ENCODE data around the gene PLVAP. TPM values are rescaled to one million over a fixed set of nuclear protein-coding genes. Genes with fewer than 3 reads are reported as not detected.

Gene PLVAP
- total RNA-seq, 2 experiments from 2014 or later = 0.68 TPM; not detected in 1

DNA sequence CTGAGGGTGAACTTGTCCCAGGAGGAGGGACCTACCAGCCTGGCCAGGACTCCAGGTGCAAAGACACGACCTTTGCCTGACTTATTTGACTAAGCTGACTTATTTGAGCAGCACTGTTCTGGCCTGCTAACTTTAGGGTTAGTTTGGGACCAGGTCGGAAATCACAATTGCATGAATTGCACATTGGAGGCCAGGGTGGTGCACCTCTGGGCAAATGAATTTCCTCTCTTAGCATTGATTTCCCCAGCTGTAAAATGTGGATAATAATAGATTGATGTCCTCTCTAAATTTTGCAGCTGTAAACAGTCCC lies 29.7 kb upstream of the PLVAP start:
- peak overlapping the region; percentile 91 for H3K27ac Mint-ChIP-seq
- no peaks in the 10 kb centered on the region for H3K9me3 Mint-ChIP-seq
- ATAC-seq (ENCODE audit: low read depth) (no peak), DNase-seq (no peak)
- peak overlapping the region; percentile 89 for H3K4me3 Mint-ChIP-seq
- POLR2A ChIA-PET = interaction anchor here (0.8 to 6.3 kb wide), 6 partner anchors 11 to 115 kb away, joined by 3 to 64 read pairs (median 4); partner anchors contain the start of genes MVB12A and SLC27A1
- H3K36me3 Mint-ChIP-seq = peaks cover 17% of the 10 kb centered on the region
- H3K27me3 Mint-ChIP-seq = no peaks in the 10 kb centered on the region
- peaks cover 27% of the 10 kb centered on the region for H3K4me1 Mint-ChIP-seq

DNA sequence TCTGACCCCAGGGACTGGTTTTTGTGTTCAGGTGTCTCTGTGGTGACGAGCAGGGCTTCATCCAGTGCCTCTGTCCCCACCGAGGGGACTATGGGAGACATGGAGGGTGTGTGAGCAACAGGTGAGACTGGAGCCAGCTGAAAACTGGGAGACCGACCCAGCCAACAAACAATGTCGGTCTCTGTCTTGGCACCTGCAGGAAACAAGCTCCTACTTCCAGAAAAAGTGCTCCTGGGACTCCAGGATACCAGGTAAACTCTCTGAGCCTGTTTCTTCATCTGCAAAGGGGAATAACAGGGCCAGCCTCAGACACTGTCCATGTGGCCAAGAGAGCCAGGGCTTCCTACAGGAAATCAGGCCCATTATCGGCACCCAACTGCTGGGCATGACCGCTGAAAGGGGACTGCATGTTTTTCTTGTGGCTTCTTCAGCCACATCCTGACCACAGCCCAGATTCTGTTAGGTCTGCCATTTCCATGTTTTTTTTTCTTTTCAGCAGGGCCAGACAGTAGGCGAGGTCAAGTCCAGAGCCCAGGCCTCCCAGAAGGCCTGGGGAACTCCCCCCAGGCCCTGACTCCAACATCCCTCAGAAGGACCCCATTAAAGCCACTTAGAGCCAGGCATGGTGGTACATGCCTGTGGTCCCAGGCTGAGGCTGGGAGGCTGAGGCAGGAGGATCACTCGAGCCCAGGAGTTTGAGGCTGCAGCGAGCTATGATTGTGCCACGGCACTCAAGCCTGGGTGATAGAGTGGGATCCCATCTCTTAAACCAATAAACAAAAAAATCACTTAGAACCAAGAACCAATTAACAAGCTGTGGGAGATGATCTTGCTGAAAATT lies 29.1 kb upstream of the PLVAP start:
- ATAC-seq (ENCODE audit: low read depth) = peak; percentile 20
- H3K27ac Mint-ChIP-seq = peak overlapping the region; percentile 91
- H3K4me1 Mint-ChIP-seq = peaks cover 25% of the 10 kb centered on the region
- no peaks in the 10 kb centered on the region for H3K9me3 Mint-ChIP-seq
- H3K4me3 Mint-ChIP-seq = peak overlapping the region; percentile 89
- no peaks in the 10 kb centered on the region for H3K27me3 Mint-ChIP-seq
- POLR2A ChIA-PET = interaction anchor here (0.5 to 6.3 kb wide), 20 partner anchors 12 to 1139 kb away, joined by 3 to 64 read pairs (median 3); partner anchors contain the start of genes ANO8, CCDC194, DDA1 and MVB12A
- DNase-seq = peak; percentile 68
- H3K36me3 Mint-ChIP-seq = peaks cover 18% of the 10 kb centered on the region

DNA sequence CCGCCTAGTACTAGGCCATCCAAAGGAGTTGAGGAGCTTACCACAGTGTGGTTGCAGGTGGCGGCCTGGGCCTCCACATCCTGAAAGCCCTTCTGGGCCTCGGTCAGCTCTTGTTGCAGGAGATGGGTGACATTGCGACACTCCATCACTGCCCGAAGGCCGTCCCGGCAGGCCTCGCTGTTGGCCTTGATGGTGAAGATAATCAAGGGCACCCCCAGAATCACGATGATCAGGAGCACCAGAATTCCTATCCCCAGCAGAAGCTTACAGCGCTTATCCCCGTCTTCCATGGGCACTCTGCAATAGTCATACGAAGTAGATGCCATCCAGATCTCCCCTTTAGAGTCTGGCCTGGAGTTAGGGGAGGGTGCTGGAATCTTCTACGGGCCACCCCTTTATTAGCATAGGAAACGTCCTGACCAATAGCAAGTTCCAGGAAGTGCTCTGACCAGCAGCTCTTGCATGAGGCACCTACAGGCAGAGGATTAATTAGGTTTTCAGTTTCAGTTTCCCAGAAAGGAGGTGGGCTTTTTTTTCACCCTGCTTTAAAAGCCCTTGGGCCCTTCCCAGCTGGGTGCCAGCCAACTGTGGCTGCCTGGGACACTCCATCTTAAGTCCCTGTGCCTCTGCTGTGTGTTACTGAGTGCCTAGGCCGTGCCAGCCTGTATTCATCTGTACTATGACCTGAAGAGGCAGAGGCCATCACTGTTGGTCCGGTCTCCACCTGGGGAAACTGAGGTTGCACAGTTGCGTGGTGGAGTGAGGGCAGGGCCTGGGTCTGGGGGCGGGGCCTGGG lies 28.3 kb upstream of the PLVAP start, which contains the start of gene BST2:
BST2 (minus strand) TSS at position 381 of the 796 bp plus-strand sequence; CDS start at position 326, 55 bp downstream.
- Mint-ChIP-seq H3K27me3 (no peaks in the 10 kb centered on the region), H3K9me3 (no peaks in the 10 kb centered on the region), H3K27ac (peak within 1 kb of the TSS; percentile 91), H3K4me3 (peak within 1 kb of the TSS; percentile 89), H3K36me3 (peaks cover 22% of the 10 kb centered on the region), H3K4me1 (peaks cover 27% of the 10 kb centered on the region)
- peak; percentile 71 for DNase-seq
- peak; percentile 83 for ATAC-seq (ENCODE audit: low read depth)
- POLR2A ChIA-PET = interaction anchor here (0.5 to 6.3 kb wide), 23 partner anchors 11 to 876 kb away, joined by 3 to 64 read pairs (median 3); partner anchors contain the start of genes ANO8, CCDC194, DDA1 and JUND

DNA sequence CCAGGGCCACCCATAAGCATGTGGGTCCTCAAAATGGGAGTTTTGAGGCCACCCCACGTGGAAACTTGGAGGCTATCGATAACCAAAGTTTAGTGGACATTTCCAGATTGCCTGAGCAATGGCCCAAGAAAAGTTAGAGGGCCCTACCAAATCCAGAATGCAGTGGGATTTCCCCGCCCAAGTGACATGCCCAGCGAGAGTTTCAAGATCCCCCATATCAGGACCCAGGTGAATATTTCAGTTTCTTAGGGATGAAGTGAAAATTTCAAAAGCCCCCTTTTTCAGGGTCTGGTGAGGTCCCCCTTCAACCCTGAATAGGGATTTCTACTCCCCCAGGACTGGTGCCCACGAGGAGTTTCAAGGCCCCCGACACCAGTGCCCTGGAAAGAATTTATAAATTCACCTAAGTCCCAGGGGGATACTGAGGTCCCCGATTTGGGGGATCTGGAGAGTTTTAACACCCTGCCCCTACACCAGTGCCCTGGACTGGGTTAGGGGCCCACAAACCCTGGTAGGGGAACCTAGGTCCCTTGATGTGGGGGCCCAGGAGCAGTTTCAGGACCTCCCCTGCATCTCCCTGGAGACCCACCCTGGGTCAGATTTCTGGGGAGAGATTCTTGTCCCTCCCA lies 27.6 kb upstream of the PLVAP start:
- no peak for DNase-seq
- Mint-ChIP-seq H3K4me3 (peak overlapping the region; percentile 89), H3K36me3 (peaks cover 22% of the 10 kb centered on the region), H3K9me3 (no peaks in the 10 kb centered on the region), H3K27ac (peak overlapping the region; percentile 91), H3K4me1 (peaks cover 27% of the 10 kb centered on the region), H3K27me3 (no peaks in the 10 kb centered on the region)
- no peak for ATAC-seq (ENCODE audit: low read depth)
- POLR2A ChIA-PET = interaction anchor here (0.6 to 6.3 kb wide), 19 partner anchors 10 to 877 kb away, joined by 3 to 64 read pairs (median 3); partner anchors contain the start of genes CCDC194, DDA1, JUND and MVB12A

DNA sequence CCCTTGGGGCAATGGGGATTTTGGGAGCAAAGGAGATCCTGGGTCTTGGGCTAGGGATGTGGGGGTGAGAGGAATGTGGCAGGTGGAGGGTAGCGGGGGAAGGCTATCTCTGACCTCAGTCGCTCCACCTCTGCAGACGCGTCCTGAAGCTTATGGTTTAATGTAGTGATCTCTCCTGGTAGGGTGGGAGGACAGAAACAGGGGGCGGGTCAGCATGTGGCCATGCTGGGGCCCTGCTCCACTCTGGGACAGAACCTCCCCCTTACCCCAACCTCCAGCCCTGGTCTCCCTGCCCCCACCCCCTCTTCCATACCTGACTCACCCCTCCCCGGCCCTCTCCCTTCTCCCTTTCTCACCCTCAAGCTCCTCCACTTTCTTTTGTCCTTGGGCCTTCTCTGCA lies 26.9 kb upstream of the PLVAP start:
- H3K27ac Mint-ChIP-seq = peak overlapping the region; percentile 91
- ATAC-seq (ENCODE audit: low read depth) (no peak), DNase-seq (no peak)
- peak overlapping the region; percentile 89 for H3K4me3 Mint-ChIP-seq
- peaks cover 26% of the 10 kb centered on the region for H3K4me1 Mint-ChIP-seq
- no peaks in the 10 kb centered on the region for H3K27me3 Mint-ChIP-seq
- POLR2A ChIA-PET = interaction anchor here (0.6 to 6.3 kb wide), 7 partner anchors 9 to 817 kb away, joined by 3 to 64 read pairs (median 4); partner anchors contain the start of gene MVB12A
- H3K36me3 Mint-ChIP-seq = peaks cover 20% of the 10 kb centered on the region
- H3K9me3 Mint-ChIP-seq = no peaks in the 10 kb centered on the region

DNA sequence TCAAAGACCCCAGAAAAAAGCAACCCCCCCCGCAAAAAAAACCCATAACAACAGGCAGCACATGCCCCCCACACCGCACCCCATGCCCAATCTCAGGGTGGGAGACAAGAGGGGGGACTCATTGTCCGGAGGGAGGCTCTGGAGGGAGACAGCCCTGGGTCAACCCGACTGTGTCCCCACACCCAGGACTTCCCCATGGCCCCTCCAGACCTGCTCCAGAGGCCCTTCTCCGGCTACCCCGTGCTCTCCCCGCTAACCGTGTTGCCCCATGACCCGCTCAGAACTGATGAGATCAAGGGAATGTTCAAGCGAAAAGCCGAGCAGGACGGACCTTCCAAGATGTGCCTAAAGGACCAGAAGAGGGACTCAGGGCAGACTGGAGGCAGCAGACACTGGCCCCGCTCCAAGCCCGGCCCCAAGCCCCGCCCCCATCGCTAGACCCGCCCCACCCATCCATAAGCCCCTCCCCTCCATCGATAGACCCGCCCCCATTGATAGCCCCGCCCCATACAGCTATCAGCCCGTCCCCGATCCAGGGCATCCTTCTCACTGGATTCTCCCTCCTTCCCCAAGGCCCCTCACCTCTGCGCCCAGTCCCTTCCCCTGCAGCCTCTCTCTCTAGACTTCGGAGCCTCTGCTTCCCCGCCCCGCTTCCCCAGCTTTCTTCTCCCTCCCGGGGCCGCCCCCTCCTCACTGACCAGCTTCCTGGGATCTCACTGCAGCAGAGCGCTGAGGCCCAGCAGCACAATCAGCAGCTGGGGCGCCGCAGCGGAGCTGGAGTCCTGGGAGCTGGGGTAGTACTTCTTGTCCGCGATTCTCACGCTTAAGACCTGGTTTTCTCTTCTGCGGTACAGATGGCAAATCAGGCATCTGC lies 26.1 kb upstream of the PLVAP start:
- POLR2A ChIA-PET = interaction anchor here (1.0 to 6.3 kb wide), 5 partner anchors 8 to 816 kb away, joined by 3 to 64 read pairs (median 4); partner anchors contain the start of gene MVB12A
- DNase-seq = peak; percentile 66
- Mint-ChIP-seq H3K36me3 (peaks cover 23% of the 10 kb centered on the region), H3K4me3 (peak overlapping the region; percentile 89), H3K9me3 (no peaks in the 10 kb centered on the region), H3K27ac (peak overlapping the region; percentile 91), H3K27me3 (no peaks in the 10 kb centered on the region), H3K4me1 (peaks cover 28% of the 10 kb centered on the region)
- no peak for ATAC-seq (ENCODE audit: low read depth)

DNA sequence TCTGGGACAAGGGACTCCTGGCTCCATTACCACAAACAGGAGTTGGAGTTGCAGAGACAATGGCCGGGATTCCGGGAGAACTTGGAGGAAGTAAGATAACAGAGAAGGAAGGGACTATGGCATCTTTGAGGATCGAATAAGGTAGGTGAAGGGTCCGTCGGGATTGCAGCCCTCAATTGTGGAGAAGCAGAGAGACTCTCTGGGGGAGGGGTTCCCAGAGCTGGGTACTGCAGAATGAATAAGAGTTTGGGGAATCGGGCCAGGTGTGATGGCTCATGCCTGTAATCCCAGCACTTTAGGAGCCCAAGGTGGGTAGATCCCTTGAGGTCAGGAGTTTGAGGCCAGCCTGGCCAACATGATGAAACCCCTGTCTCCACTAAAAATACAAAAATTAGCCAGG lies 24.5 kb upstream of the PLVAP start:
- no peak for DNase-seq
- no peak for ATAC-seq (ENCODE audit: low read depth)
- H3K4me3 Mint-ChIP-seq = no peak overlapping the region
- POLR2A ChIA-PET = interaction anchor here (0.5 to 6.3 kb wide), 3 partner anchors 13 to 266 kb away, joined by 4 to 64 read pairs (median 4); partner anchors contain the start of gene MVB12A
- no peaks in the 10 kb centered on the region for H3K9me3 Mint-ChIP-seq
- H3K4me1 Mint-ChIP-seq = peaks cover 20% of the 10 kb centered on the region
- H3K27me3 Mint-ChIP-seq = no peaks in the 10 kb centered on the region
- no peak overlapping the region for H3K27ac Mint-ChIP-seq
- H3K36me3 Mint-ChIP-seq = peaks cover 30% of the 10 kb centered on the region

DNA sequence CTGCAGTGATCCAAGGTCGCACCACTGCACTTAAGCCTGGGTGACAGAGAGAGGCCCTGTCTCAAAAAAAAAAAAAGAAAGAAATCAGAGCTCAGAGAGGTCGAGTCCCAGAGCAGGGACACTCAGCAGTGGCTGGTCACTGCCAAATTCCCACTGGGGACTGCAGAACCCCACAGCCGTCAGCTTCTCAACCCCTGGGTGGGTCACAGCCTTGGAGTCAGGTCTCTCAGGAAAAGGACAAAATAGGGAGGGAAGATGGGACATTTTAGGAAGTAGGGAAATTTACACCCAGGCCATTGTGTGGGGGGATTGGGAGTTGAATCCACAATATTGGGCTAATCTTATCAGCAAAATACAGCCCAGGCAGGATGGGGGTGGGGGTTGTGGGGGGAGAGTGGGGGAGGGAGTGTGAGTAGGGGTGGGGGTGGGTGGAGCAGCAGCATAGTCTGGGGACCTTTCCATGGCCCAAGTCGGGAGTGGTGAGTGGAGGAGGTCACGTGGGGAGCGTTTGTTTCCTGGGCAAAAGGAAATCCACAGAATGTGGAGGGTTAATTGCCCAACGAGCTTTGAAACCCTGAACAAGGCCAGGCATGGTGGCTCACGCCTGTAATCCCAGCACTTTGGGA lies 21.9 kb upstream of the PLVAP start:
- H3K4me1 Mint-ChIP-seq = peaks cover 24% of the 10 kb centered on the region
- no peak overlapping the region for H3K4me3 Mint-ChIP-seq
- H3K36me3 Mint-ChIP-seq = peaks cover 28% of the 10 kb centered on the region
- ATAC-seq (ENCODE audit: low read depth) = no peak
- H3K9me3 Mint-ChIP-seq = no peaks in the 10 kb centered on the region
- DNase-seq = no peak
- POLR2A ChIA-PET = interaction anchor here (0.6 kb wide), 1 partner anchor 45 kb away, joined by 5 read pairs; no protein-coding TSS in a partner anchor
- H3K27ac Mint-ChIP-seq = no peak overlapping the region
- no peaks in the 10 kb centered on the region for H3K27me3 Mint-ChIP-seq

DNA sequence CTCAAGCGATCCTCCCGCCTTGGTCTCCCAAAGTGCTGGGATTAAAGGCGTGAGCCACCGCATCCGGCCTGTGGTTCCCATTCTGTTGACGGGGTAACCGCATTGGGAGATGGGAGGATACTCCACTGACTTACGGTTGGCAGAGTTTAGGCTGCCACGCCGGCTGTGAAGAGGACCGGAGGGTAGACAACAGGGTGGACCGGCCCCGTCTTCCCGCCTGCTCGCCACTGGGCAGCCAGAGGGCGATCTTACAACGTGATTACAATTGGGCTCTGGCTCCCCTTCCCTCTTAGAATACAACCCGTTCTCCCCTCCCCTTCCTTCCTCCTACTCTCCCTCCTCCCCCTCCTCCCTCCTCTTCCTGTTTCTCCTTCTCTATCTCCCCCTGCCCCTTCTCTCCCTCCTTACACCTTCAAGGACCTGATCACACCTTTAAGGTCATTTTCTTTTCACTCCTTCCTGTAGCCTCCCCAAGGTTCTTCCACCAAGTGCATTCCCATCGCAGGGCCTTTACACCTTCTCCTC lies 17.8 kb upstream of the PLVAP start:
- POLR2A ChIA-PET = interaction anchor here (0.7 to 1.3 kb wide), 4 partner anchors 8 to 102 kb away, joined by 3 to 4 read pairs (median 3); partner anchors contain the start of gene BST2
- no peak for ATAC-seq (ENCODE audit: low read depth)
- peaks cover 7% of the 10 kb centered on the region for H3K27me3 Mint-ChIP-seq
- H3K4me3 Mint-ChIP-seq = peak overlapping the region; percentile 24
- H3K36me3 Mint-ChIP-seq = peaks cover 15% of the 10 kb centered on the region
- no peaks in the 10 kb centered on the region for H3K9me3 Mint-ChIP-seq
- peak overlapping the region; percentile 70 for H3K27ac Mint-ChIP-seq
- peak; percentile 48 for DNase-seq
- H3K4me1 Mint-ChIP-seq = peaks cover 25% of the 10 kb centered on the region

DNA sequence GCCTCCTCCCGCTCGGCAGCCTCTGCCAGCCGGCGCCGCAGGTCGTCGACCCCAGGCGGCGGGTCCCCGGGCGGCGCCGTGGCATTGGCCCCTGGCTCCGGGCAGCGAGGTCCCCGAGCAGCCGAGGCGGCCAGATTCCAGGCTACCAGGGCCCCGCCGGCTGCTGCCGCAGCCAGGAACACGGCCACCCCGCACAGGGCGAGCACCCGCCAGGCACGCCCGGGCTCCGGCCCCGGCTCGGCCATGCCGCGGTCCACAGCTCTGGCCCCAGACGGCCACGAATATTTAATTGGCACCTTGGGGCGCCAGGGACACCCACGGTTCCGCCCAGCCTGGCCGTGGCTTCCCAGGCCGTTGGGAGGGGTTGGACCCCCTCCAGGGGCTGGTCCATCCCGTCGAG lies 16.8 kb upstream of the PLVAP start, which contains the start of gene CCDC194:
CCDC194 (minus strand) TSS at position 283 of the 400 bp plus-strand sequence; CDS start at position 245, 38 bp downstream.
- POLR2A ChIA-PET = interaction anchor here (0.6 to 2.6 kb wide), 5 partner anchors 10 to 97 kb away, joined by 4 to 13 read pairs (median 4); partner anchors contain the start of genes ANO8 and BST2
- Mint-ChIP-seq H3K4me1 (peaks cover 25% of the 10 kb centered on the region), H3K4me3 (peak within 1 kb of the TSS; percentile 24), H3K27ac (peak within 1 kb of the TSS; percentile 70), H3K36me3 (peaks cover 14% of the 10 kb centered on the region), H3K9me3 (no peaks in the 10 kb centered on the region), H3K27me3 (peaks cover 16% of the 10 kb centered on the region)
- ATAC-seq (ENCODE audit: low read depth) (no peak), DNase-seq (no peak)

DNA sequence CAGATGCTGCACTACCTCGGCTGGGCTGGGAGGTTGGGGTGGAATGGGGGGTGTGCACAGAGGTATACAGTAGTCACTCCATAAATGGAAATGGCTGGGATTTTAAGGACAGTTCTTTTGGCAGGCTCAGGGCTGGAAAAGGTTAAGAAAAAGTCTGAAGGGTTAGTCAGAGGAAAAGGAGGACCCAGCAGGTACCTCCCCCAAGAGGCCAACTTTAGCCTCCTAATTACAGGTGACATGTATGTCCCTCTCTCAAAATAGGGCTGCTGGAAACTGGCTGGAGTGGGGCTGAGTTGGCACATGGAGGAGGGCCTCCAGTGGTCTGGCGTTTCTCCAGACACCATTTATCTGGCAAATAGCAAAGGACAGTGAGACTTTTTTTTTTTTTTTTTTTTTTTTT lies 15.9 kb upstream of the PLVAP start:
- H3K9me3 Mint-ChIP-seq = no peaks in the 10 kb centered on the region
- no peak overlapping the region for H3K27ac Mint-ChIP-seq
- no peak for ATAC-seq (ENCODE audit: low read depth)
- H3K36me3 Mint-ChIP-seq = peaks cover 12% of the 10 kb centered on the region
- no peak for DNase-seq
- peaks cover 24% of the 10 kb centered on the region for H3K27me3 Mint-ChIP-seq
- no peak overlapping the region for H3K4me3 Mint-ChIP-seq
- H3K4me1 Mint-ChIP-seq = peaks cover 23% of the 10 kb centered on the region
- POLR2A ChIA-PET = interaction anchor here (0.6 to 2.6 kb wide), 6 partner anchors 10 to 96 kb away, joined by 3 to 13 read pairs (median 4); partner anchors contain the start of genes ANO8 and BST2

Measured in activated naive CD8-positive, alpha-beta T cell treated with anti-CD3 and anti-CD28 coated beads, Interleukin-2, amount 10 ng/mL, durations not matched to agents 7 days and 5 days (primary cell).